Measurements from ENCODE around the gene MCU. TPM values are rescaled to one million over a fixed set of nuclear protein-coding genes. Genes with fewer than 3 reads are reported as not detected.

MCU gene
- total RNA-seq, 1 donor from 2014 or later: 31.4 TPM

DNA sequence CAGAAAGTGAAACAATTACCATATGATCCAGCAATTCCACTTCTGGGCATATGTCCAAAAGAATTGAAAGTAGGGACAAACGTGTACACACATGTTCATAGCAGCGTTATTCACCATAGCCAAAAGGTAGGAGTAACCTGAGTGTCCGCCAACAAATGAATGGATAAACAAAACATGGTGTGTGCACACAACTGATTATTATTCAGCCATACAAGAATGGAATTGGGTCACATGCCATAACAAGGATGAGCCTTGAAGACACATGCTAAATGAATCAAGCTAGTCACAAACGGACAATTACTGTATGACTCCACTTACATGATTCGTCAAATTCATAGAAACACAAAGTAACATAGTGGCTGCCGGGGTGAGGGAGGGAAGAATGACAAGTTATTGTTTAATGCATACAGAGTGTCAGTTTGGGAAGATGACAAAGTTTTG, 197.5 kb downstream of the MCU start:
- H3K9me3 Mint-ChIP-seq (ENCODE audit: unreplicated experiment): no peaks in the 10 kb centered on the region
- peaks cover 5% of the 10 kb centered on the region for H3K4me1 Mint-ChIP-seq (ENCODE audit: unreplicated experiment)
- no peak overlapping the region for H3K27ac Mint-ChIP-seq (ENCODE audit: unreplicated experiment)
- no peak overlapping the region for H3K4me3 Mint-ChIP-seq (ENCODE audit: unreplicated experiment)
- peaks cover 47% of the 10 kb centered on the region for H3K36me3 Mint-ChIP-seq (ENCODE audit: unreplicated experiment)
- TF ChIP-seq, protein P1, sequence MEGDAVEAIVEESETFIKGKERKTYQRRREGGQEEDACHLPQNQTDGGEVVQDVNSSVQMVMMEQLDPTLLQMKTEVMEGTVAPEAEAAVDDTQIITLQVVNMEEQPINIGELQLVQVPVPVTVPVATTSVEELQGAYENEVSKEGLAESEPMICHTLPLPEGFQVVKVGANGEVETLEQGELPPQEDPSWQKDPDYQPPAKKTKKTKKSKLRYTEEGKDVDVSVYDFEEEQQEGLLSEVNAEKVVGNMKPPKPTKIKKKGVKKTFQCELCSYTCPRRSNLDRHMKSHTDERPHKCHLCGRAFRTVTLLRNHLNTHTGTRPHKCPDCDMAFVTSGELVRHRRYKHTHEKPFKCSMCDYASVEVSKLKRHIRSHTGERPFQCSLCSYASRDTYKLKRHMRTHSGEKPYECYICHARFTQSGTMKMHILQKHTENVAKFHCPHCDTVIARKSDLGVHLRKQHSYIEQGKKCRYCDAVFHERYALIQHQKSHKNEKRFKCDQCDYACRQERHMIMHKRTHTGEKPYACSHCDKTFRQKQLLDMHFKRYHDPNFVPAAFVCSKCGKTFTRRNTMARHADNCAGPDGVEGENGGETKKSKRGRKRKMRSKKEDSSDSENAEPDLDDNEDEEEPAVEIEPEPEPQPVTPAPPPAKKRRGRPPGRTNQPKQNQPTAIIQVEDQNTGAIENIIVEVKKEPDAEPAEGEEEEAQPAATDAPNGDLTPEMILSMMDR (IDR thresholded peaks at IDR 0.05): no peak
- DNase-seq (ENCODE audit: extremely low spot score, unreplicated experiment): no peak
- no peaks in the 10 kb centered on the region for H3K27me3 Mint-ChIP-seq (ENCODE audit: unreplicated experiment)

GRCh38 chr10:72890086-72890485, 198.1 kb downstream of the MCU start:
- Mint-ChIP-seq H3K4me1 (ENCODE audit: unreplicated experiment) (peaks cover 5% of the 10 kb centered on the region), H3K27me3 (ENCODE audit: unreplicated experiment) (no peaks in the 10 kb centered on the region), H3K27ac (ENCODE audit: unreplicated experiment) (no peak overlapping the region), H3K36me3 (ENCODE audit: unreplicated experiment) (peaks cover 40% of the 10 kb centered on the region), H3K4me3 (ENCODE audit: unreplicated experiment) (no peak overlapping the region), H3K9me3 (ENCODE audit: unreplicated experiment) (no peaks in the 10 kb centered on the region)
- TF ChIP-seq, protein P1 (IDR thresholded peaks at IDR 0.05): no peak
- DNase-seq (ENCODE audit: extremely low spot score, unreplicated experiment): no peak

DNA sequence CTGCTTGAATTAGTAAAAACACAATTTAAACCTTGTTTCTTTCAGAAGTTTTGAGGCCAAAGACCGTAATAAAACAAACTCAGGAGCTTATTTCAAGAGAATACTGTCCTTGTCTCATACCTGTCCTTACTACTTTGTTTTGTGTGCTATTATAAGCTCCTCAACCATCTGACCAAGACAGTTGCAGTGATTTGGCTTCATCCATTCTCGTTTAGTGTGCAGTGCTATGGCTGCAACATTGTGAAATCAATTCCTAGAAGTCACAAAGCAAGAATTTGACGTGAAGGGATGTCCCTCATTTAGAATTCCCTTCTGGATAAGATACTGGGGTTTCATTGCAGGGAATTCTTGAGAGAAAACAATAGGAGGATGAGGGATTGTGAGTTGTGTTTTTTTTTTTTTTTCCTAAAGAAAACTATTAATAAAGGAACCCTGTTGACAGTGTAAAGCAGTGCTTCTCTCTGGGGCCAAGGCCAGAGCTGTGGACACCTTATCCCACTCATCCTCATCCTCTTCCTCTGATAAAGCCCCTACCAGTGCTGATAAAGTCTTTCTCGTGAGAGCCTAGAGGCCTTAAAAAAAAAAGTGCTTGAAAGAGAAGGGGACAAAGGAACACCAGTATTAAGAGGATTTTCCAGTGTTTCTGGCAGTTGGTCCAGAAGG, 201.3 kb downstream of the MCU start, which contains the start of gene OIT3:
TSS of gene OIT3 (plus strand) at position 604 of the 663 bp plus-strand sequence. CDS start 60 bp downstream, outside the sequence.
- Mint-ChIP-seq H3K36me3 (ENCODE audit: unreplicated experiment) (peaks cover 14% of the 10 kb centered on the region), H3K27me3 (ENCODE audit: unreplicated experiment) (no peaks in the 10 kb centered on the region), H3K4me3 (ENCODE audit: unreplicated experiment) (no peak within 1 kb of the TSS), H3K27ac (ENCODE audit: unreplicated experiment) (no peak within 1 kb of the TSS), H3K4me1 (ENCODE audit: unreplicated experiment) (no peaks in the 10 kb centered on the region), H3K9me3 (ENCODE audit: unreplicated experiment) (no peaks in the 10 kb centered on the region)
- DNase-seq (ENCODE audit: extremely low spot score, unreplicated experiment): no peak
- TF ChIP-seq, protein P1 (IDR thresholded peaks at IDR 0.05): no peak

GRCh38 chr10:72895236-72895850, 203.4 kb downstream of the MCU start:
- no peaks in the 10 kb centered on the region for H3K4me1 Mint-ChIP-seq (ENCODE audit: unreplicated experiment)
- no peak overlapping the region for H3K27ac Mint-ChIP-seq (ENCODE audit: unreplicated experiment)
- no peaks in the 10 kb centered on the region for H3K9me3 Mint-ChIP-seq (ENCODE audit: unreplicated experiment)
- no peak for DNase-seq (ENCODE audit: extremely low spot score, unreplicated experiment)
- H3K4me3 Mint-ChIP-seq (ENCODE audit: unreplicated experiment): no peak overlapping the region
- H3K27me3 Mint-ChIP-seq (ENCODE audit: unreplicated experiment): no peaks in the 10 kb centered on the region
- H3K36me3 Mint-ChIP-seq (ENCODE audit: unreplicated experiment): no peaks in the 10 kb centered on the region
- TF ChIP-seq, protein P1 (IDR thresholded peaks at IDR 0.05): no peak

GRCh38 chr10:72898616-72899015, 206.7 kb downstream of the MCU start:
- TF ChIP-seq, protein P1 (IDR thresholded peaks at IDR 0.05): no peak

More at GRCh38 chr10:72898616-72899015, 206.7 kb downstream of the MCU start:
- Mint-ChIP-seq H3K4me1 (ENCODE audit: unreplicated experiment) (no peaks in the 10 kb centered on the region), H3K4me3 (ENCODE audit: unreplicated experiment) (no peak overlapping the region), H3K27ac (ENCODE audit: unreplicated experiment) (no peak overlapping the region), H3K36me3 (ENCODE audit: unreplicated experiment) (no peaks in the 10 kb centered on the region), H3K9me3 (ENCODE audit: unreplicated experiment) (no peaks in the 10 kb centered on the region), H3K27me3 (ENCODE audit: unreplicated experiment) (no peaks in the 10 kb centered on the region)
- DNase-seq (ENCODE audit: extremely low spot score, unreplicated experiment): no peak
